A673 (cell line): ENCODE data around the gene OR51A4.

ENCODE experiments used
- CTCF ChIP-seq: fragments of 300-800, 200-600 bp; sonication (generic); conservative IDR thresholded peaks from 2 replicates; pipeline ENCODE4 v1.5.1; 2017; ENCODE audit warnings: low read depth, mild to moderate bottlenecking, antibody characterized with exemption, low read length, moderate library complexity, mixed read lengths
- EZH2 ChIP-seq: fragments of 200-600 bp; sonication (generic); IDR thresholded peaks from 2 replicates; pipeline ENCODE4 v1.6.1; 2017; ENCODE audit warnings: borderline replicate concordance, low read depth, mild to moderate bottlenecking, mixed read lengths, antibody characterized with exemption, low read length; ENCODE audit not compliant: poor library complexity, severe bottlenecking

- TF ChIP-seq CTCF (no peak), EZH2 (no peak)
Measured at GRCh38 chr11:4957396-4957795, 10.0 kb upstream of the OR51A4 start.
